HG03571 (cell line): Measurements from ENCODE around the gene ZNF567.
"Not testable (repeated sequence)": the region's sequence is repeated elsewhere in the genome, so short reads cannot be mapped to it uniquely, and the experiment has no call there.

ENCODE experiments used
- ATAC-seq: cut with Tn5 transposase; IDR thresholded peaks from one replicate; pipeline ENCODE4 v1.9.1; 2021; ENCODE audit not compliant: unreplicated experiment

Gene ZNF567

DNA sequence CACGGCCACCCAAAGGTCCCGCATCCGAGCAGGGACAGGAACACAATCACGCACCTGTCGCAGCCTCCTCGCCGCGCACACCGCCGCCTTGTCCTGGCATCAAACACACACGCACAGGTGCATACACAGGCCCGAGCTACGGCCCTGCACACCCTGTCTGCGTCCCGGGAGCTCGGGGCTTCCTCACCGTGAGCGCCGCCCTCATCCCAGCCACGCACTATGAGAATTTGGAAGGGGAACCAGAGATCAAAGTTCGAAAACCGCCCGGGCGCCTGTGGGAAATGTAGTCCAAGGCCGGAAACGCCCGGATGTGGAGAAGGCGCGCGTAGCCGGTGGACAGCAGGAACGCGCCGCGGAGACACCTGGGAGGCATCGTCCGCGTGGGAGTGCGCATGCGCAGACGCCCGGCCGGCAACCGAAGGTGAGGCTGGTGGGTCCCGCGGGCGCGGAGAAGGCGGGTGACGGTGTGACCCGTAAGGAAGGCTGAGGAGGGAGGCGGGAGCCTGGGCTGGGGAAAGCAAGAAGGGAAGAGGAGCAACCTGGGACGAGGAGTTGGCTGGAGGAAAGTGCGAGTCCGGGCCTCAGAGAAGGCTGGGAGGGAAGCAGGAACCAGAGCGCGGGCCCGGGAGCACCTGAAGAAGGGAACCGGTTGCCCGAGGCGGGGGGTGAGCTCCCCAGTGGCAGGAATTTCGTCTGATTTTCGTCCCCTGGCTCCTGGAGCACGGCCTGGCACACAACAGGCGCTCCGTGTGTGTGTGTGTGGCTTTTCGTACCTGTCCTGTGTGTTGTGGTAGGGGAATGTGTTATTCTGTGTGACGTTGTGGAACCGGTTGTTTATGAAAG, at the start of gene ZNF567:
Gene ZNF567 (plus strand): TSS at position 399 of the 843 bp plus-strand sequence. CDS start 7,256 bp downstream, outside the sequence.
- peak; percentile 85 for ATAC-seq

- no peak for ATAC-seq
Measured at GRCh38 chr19:36638862-36639510, 48.4 kb upstream of the ZNF567 start.

DNA sequence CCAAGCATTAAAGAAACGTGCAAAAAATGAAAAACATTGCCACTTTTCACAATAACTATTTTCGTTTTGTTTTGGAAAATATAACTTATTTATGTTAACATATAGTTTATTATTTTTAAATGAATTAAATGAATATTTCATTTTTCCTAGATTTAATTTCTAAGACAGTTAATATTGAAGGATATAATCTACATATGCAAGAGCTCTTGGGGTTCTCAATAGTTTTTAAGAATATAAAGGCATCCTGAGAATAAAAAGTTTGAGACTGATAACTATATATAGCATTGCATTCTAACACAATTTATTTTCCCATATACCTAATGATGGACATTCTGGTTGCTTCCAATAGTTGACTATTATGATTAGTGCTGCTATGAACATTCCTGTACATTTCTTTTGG, 40.7 kb upstream of the ZNF567 start:
- ATAC-seq, result no peak

GRCh38 chr19:36652958-36653357, 34.5 kb upstream of the ZNF567 start:
- no peak for ATAC-seq

GRCh38 chr19:36665832-36666231, 21.6 kb upstream of the ZNF567 start:
- no peak for ATAC-seq

- no peak for ATAC-seq
Measured at GRCh38 chr19:36668646-36669045, 18.8 kb upstream of the ZNF567 start.

- ATAC-seq, result no peak
Measured at GRCh38 chr19:36672368-36672767, 15.0 kb upstream of the ZNF567 start.

DNA sequence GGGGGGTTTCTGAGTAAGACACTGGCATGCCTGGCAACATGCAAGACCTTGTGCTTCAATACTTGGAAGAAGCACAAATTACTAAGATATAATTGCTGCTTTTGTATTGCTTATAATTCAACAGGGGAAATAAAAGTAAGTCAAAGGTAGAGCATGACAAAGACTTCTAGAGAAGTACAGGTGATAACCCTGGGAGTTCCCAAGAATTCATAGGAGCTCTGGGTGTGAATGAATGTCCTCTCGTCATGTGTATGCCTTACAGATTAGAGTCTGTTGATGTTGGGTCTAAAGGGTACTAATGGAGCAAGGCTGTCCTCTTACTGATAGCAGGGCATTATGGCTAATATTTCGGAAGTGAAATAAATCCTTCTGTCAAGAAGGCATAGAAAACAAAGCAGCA, 13.2 kb upstream of the ZNF567 start:
- ATAC-seq, result no peak

- ATAC-seq, result no peak
Measured at GRCh38 chr19:36679455-36679854, 8.0 kb upstream of the ZNF567 start.

DNA sequence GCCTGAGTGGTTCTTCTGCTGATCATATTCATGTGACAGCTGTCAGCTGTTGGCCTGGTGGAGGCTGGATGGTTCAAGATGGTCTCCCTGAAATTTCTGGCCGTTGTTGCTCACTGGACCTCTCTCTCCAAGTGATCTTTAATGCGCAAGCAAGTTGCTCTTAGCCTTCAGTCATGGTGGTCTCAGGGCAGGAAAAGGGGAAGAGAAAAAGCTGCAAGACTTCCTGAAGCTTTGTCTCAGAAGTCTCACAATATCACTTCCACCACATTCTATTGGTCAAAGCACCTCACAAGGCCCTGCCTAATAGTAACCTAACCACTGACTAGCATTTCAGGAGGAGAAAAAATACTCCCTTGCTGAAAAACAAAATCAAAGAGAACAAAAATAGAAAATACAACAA, 1.6 kb upstream of the ZNF567 start:
- ATAC-seq, result no peak

GRCh38 chr19:36686365-36687213, 823 bp upstream of the ZNF567 start:
- ATAC-seq, result no peak

DNA sequence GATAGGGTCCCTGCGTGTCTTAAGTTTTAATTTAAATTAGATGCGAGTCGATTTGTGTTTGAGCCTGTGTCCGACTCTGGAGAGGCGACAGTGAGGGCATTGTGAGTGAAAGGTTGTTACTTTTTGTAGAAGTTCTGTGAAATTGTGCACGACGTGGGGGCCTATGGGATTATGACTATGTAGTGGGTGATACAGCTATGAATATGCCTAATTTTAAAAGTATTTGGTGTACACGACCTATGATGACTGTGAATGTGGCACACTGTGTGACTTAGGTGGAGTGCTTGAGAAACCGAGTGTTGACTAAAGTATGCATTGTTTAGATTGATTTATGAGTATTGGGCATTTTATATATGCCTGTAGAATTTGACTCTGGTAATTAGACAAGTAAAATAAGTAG, 646 bp downstream of the ZNF567 start:
- no peak for ATAC-seq

- no peak for ATAC-seq
Measured at GRCh38 chr19:36707134-36707533, 19.7 kb downstream of the ZNF567 start.

- no peak for ATAC-seq
Measured at GRCh38 chr19:36709423-36709822, 22.0 kb downstream of the ZNF567 start.

GRCh38 chr19:36719687-36720556, 32.5 kb downstream of the ZNF567 start:
- no peak for ATAC-seq

DNA sequence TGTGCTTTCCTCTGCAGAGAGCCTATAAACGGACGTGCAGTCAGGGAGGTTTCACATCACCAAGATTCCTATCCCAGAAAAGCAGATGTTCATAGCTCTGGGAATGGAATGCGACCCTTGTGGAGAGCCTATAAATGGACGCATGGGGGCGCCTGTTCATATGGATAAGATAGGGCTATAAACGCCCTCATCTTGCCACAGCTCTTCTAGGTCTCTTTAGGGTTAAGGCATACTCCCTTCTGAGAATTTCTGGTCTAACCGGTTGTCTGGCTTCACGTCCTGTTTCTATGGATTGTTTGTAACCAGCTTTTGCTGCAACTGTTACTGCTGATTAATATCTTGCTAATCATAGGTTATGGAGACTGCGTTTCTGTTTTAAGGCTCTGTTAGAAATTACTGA, 48.8 kb downstream of the ZNF567 start:
- ATAC-seq, result not testable (repeated sequence)

GRCh38 chr19:36745870-36746269, 58.5 kb downstream of the ZNF567 start:
- no peak for ATAC-seq

DNA sequence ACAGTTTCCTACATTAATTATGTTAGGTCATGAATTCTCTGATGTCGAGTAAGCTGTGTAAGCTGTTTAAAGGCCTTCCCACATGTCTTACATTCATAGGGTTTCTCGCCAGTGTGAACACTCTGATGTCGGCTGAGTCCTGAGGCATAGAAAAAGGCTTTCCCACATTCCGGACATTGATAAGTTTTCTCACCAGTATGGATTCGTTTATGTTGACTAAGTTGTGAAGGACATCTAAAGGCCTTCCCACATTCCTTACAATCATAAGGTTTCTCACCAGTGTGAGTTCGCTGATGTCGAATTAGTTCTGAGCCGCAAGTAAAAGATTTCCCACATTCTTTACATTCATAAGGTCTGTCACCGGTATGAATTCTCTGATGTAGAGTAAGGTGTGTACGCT, 60.3 kb downstream of the ZNF567 start:
- no peak for ATAC-seq

DNA sequence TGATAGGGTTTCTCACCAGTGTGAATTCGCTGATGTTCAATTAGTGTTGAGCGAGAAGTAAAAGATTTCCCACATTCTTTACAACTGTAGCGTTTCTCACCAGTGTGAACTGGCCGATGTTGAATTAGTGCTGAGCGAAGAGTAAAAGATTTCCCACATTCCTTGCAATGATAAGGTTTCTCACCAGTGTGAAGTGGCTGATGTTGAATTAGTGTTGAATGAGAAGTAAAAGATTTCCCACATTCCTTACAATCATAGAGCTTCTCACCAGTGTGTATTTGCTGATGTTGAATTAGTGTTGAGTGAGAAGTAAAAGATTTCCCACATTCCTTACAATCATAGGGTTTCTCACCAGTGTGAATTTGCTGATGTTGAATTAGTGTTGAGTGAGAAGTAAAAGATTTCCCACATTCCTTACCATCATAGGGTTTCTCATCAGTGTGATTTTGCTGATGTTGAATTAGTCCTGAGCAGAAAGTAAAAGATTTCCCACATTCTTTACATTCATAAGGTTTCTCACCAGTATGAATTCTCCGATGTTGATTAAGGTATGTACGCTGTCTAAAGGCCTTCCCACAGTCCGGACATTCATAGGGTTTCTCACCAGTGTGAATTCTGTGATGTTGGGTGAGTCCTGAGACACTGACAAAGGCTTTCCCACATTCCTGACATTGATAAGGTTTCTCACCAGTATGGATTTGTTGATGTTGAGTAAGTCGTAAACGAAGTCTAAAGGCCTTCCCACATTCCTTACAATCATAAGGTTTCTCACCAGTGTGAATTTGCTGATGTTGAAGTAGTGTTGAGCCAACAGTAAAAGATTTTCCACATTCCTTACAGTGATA, 61.2 kb downstream of the ZNF567 start:
- ATAC-seq, result no peak

DNA sequence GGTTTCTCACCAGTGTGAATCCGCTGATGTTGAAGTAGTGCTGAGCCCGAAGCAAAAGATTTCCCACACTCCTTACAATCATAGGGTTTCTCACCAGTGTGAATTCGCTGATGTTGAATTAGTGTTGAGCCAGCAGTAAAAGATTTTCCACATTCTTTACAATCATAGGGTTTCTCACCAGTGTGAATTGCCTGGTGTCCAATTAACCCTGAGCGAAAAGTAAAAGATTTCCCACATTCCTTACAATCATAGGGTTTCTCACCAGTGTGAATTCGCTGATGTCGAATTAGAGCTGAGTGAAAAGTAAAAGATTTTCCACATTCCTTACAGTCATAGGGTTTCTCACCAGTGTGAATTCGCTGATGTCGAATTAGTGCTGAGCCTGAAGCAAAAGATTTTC, 62.2 kb downstream of the ZNF567 start:
- not testable (repeated sequence) for ATAC-seq
